ENCODE results near the gene WSB1.

DNA sequence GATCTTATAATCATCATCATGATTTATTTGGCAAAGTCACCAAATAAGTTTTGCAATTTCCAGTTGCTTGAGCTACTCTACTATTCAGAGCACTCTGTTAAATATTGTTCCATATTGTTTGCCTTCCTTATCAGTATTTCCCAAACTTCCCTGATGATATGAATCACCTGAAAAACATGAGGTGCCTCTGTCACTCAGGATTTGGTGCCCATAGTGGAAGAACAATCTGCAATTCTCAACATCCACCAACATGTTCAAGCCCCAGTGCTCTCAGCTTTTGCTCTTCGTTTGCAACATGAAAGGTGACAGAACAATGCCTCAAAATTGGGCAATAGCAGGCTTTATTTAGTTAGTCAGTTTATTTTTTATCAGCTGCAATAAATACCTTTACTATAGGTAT lies 28.6 kb upstream of the WSB1 start:
- TF ChIP-seq SP1 (IDR thresholded peaks at IDR 0.05) (no peak), RXRA (IDR thresholded peaks at IDR 0.05) (peak in 1 of 2 donors; percentile 54)

Measured in liver (tissue), 2 donors.